Panc1 (cell line): ENCODE results near the gene LYPD6B. TPM values are rescaled to one million over a fixed set of nuclear protein-coding genes. Genes with fewer than 3 reads are reported as not detected.

Source experiments
- ATAC-seq: fragments of 200-7000 bp; cut with Tn5 transposase; 2 replicates; pipeline ENCODE4 v1.9.1; 2020; ENCODE audit warnings: mild to moderate bottlenecking, moderate library complexity
- BruUV-seq: library from RNA; stranded (reverse); fragments of 400-500 nt; replicated peaks from 2 replicates; lab custom pipeline; 2021; lab: Mats Ljungman, UMichigan
- CTCF ChIA-PET: fragments of 300-600 bp; sonication (Branson Sonifier 250); formaldehyde crosslinking; loops from one replicate; lab custom pipeline; 2022; ENCODE audit warnings: antibody characterized with exemption; lab: Charles Lee
- POLR2A ChIA-PET: fragments of 300-600 bp; sonication (Branson Sonifier 250); formaldehyde crosslinking; loops from one replicate; lab custom pipeline; 2022; ENCODE audit warnings: antibody characterized with exemption; lab: Charles Lee
- DNase-seq: peaks from one replicate; pipeline ENCODE4 v3.0.0-alpha.2; 2010; ENCODE audit warnings: low read depth, low spot score
- H3K27ac ChIP-seq: 2 replicates; pipeline ENCODE4 v1.5.1; 2011; ENCODE audit warnings: mild to moderate bottlenecking, low read length, inconsistent platforms
- H3K27me3 ChIP-seq: fragments of 200-500 bp; sonication (Bioruptor generic); 2 replicates; pipeline ENCODE4 v1.6.0; 2014; ENCODE audit warnings: low read length, inconsistent platforms; ENCODE audit not compliant: control insufficient read depth, insufficient read depth
- H3K36me3 ChIP-seq: fragments of 200-500 bp; sonication (Bioruptor generic); 2 replicates; pipeline ENCODE4 v1.5.1; 2014; ENCODE audit warnings: inconsistent platforms, mild to moderate bottlenecking, low read length, moderate library complexity; ENCODE audit not compliant: control insufficient read depth, insufficient read depth
- H3K4me1 ChIP-seq: 2 replicates; pipeline ENCODE4 v1.5.1; 2011; ENCODE audit warnings: inconsistent platforms, mild to moderate bottlenecking, low read length, moderate library complexity; ENCODE audit not compliant: control insufficient read depth, insufficient read depth
- H3K4me3 ChIP-seq, 2 experiments: 2 replicates each; pipeline ENCODE4 v1.5.1; 2011 to 2012; ENCODE audit warnings: low read depth in 2 of 2, low read length in 2 of 2, mild to moderate bottlenecking in 2 of 2, inconsistent platforms in 1 of 2, moderate library complexity in 1 of 2
- H3K9me3 ChIP-seq: fragments of 200-500 bp; sonication (Bioruptor generic); 2 replicates; pipeline ENCODE4 v1.5.1; 2014; ENCODE audit warnings: low read depth, mild to moderate bottlenecking, inconsistent platforms, low read length, moderate library complexity; ENCODE audit not compliant: control insufficient read depth, insufficient read depth
- POLR2AphosphoS5 ChIP-seq: IDR thresholded peaks from 2 replicates; pipeline ENCODE4 v1.6.1; 2012; ENCODE audit warnings: mild to moderate bottlenecking, low read depth, low read length, moderate library complexity
- SIN3A ChIP-seq: IDR thresholded peaks from 2 replicates; pipeline ENCODE4 v1.6.1; 2012; ENCODE audit warnings: low read depth, mild to moderate bottlenecking, low read length, moderate library complexity, borderline replicate concordance; ENCODE audit not compliant: insufficient read depth
- TCF7L2 ChIP-seq: IDR thresholded peaks from 2 replicates; pipeline ENCODE4 v1.6.1; 2011; ENCODE audit warnings: mild to moderate bottlenecking, low read depth, low read length, inconsistent platforms
- in situ Hi-C: cut with HindIII; loops from 2 replicates; pipeline ENCODE4 v1.10.0; 2016; ENCODE audit warnings: low sequenced_read_pairs, low pct_unique_long_range_greater_than_20kb
- intact Hi-C: fragments of 100-400 bp; cut with micrococcal nuclease; formaldehyde crosslinking; loops from one replicate; pipeline ENCODE4 v1.10.0; 2022; ENCODE audit not compliant: unreplicated experiment
- total RNA-seq: library from RNA; stranded (reverse); gene quantifications from one replicate; pipeline ENCODE4 v1.2.1, GENCODE V29; 2021; ENCODE audit not compliant: unreplicated experiment
- TF ChIP-seq, protein P1 (sequence below), 2 experiments: IDR thresholded peaks; 2 replicates each; pipeline ENCODE4 v1.6.1; 2011 to 2012; ENCODE audit warnings: low read depth in 2 of 2, control low read depth in 1 of 2, low read length in 1 of 2, mild to moderate bottlenecking in 1 of 2, moderate library complexity in 1 of 2; ENCODE audit not compliant: insufficient read depth in 1 of 2
- TF ChIP-seq, protein P2 (sequence below): fragments of 450-650 bp; IDR thresholded peaks from 2 replicates; pipeline ENCODE4 v1.5.1; 2017; ENCODE audit warnings: mild to moderate bottlenecking

Gene LYPD6B
- total RNA-seq, 1 experiment from 2014 or later = 2.2 TPM

- no TSS peak for BruUV-seq
- TF ChIP-seq, protein P1, sequence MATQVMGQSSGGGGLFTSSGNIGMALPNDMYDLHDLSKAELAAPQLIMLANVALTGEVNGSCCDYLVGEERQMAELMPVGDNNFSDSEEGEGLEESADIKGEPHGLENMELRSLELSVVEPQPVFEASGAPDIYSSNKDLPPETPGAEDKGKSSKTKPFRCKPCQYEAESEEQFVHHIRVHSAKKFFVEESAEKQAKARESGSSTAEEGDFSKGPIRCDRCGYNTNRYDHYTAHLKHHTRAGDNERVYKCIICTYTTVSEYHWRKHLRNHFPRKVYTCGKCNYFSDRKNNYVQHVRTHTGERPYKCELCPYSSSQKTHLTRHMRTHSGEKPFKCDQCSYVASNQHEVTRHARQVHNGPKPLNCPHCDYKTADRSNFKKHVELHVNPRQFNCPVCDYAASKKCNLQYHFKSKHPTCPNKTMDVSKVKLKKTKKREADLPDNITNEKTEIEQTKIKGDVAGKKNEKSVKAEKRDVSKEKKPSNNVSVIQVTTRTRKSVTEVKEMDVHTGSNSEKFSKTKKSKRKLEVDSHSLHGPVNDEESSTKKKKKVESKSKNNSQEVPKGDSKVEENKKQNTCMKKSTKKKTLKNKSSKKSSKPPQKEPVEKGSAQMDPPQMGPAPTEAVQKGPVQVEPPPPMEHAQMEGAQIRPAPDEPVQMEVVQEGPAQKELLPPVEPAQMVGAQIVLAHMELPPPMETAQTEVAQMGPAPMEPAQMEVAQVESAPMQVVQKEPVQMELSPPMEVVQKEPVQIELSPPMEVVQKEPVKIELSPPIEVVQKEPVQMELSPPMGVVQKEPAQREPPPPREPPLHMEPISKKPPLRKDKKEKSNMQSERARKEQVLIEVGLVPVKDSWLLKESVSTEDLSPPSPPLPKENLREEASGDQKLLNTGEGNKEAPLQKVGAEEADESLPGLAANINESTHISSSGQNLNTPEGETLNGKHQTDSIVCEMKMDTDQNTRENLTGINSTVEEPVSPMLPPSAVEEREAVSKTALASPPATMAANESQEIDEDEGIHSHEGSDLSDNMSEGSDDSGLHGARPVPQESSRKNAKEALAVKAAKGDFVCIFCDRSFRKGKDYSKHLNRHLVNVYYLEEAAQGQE (IDR thresholded peaks at IDR 0.05; ENCODE audit: insufficient read depth in 1 of 2, low read depth in 2 of 2, low read length in 1 of 2) = no peak
- TF ChIP-seq TCF7L2 (no peak), SIN3A (no peak), POLR2AphosphoS5 (no peak)
- TF ChIP-seq, protein P2, sequence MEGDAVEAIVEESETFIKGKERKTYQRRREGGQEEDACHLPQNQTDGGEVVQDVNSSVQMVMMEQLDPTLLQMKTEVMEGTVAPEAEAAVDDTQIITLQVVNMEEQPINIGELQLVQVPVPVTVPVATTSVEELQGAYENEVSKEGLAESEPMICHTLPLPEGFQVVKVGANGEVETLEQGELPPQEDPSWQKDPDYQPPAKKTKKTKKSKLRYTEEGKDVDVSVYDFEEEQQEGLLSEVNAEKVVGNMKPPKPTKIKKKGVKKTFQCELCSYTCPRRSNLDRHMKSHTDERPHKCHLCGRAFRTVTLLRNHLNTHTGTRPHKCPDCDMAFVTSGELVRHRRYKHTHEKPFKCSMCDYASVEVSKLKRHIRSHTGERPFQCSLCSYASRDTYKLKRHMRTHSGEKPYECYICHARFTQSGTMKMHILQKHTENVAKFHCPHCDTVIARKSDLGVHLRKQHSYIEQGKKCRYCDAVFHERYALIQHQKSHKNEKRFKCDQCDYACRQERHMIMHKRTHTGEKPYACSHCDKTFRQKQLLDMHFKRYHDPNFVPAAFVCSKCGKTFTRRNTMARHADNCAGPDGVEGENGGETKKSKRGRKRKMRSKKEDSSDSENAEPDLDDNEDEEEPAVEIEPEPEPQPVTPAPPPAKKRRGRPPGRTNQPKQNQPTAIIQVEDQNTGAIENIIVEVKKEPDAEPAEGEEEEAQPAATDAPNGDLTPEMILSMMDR = no peak
- Histone ChIP-seq H3K27ac (no peak overlapping the region), H3K9me3 (no peaks in the 10 kb centered on the region), H3K4me3 (no peak overlapping the region), H3K27me3 (no peaks in the 10 kb centered on the region), H3K36me3 (no peaks in the 10 kb centered on the region), H3K4me1 (no peaks in the 10 kb centered on the region)
- CTCF ChIA-PET = no interaction called here
- intact Hi-C loops (no loop called here), in situ Hi-C loops (no loop called here)
- ATAC-seq = no peak
- POLR2A ChIA-PET = no interaction called here
- DNase-seq = no peak
These were observed 21.3 kb downstream of the LYPD6B start for GRCh38 chr2:149059822-149060221.

GRCh38 chr2:149061133-149061745, 22.7 kb downstream of the LYPD6B start:
- intact Hi-C loops (no loop called here), in situ Hi-C loops (no loop called here)
- ChIA-PET POLR2A (no interaction called here), CTCF (no interaction called here)
- DNase-seq (no peak), ATAC-seq (no peak)
- no TSS peak for BruUV-seq
- H3K27me3 ChIP-seq = no peaks in the 10 kb centered on the region
- no peaks in the 10 kb centered on the region for H3K4me1 ChIP-seq
- no peaks in the 10 kb centered on the region for H3K9me3 ChIP-seq
- TF ChIP-seq, protein P1 (IDR thresholded peaks at IDR 0.05; ENCODE audit: insufficient read depth in 1 of 2, low read depth in 2 of 2, low read length in 1 of 2) = no peak
- TF ChIP-seq, protein P2 = no peak
- TF ChIP-seq SIN3A (no peak), POLR2AphosphoS5 (no peak), TCF7L2 (no peak)
- H3K4me3 ChIP-seq = no peak overlapping the region
- H3K36me3 ChIP-seq = no peaks in the 10 kb centered on the region
- no peak overlapping the region for H3K27ac ChIP-seq
